HepG2 (cell line): ENCODE results near the gene AMDHD1. TPM values are rescaled to one million over a fixed set of nuclear protein-coding genes. Genes with fewer than 3 reads are reported as not detected.

ENCODE experiments used
- ARNTL ChIP-seq: sonication (generic); formaldehyde crosslinking; IDR thresholded peaks from 2 replicates; pipeline ENCODE4 v1.4.0; 2020; ENCODE audit warnings: mild to moderate bottlenecking, missing genetic modification reagents
- EHMT2 ChIP-seq: fragments of 200-600 bp; sonication (generic); IDR thresholded peaks from 2 replicates; pipeline ENCODE4 v1.7.0; 2017; ENCODE audit warnings: antibody characterized with exemption, low read depth, low read length, borderline replicate concordance
- ETV5 ChIP-seq: IDR thresholded peaks from 2 replicates; pipeline ENCODE4 v1.6.1; 2018; ENCODE audit warnings: missing biosample characterization, missing genetic modification reagents, inconsistent platforms, borderline replicate concordance
- FOXP1 ChIP-seq, 2 experiments: fragments of 450-650 bp in 1 of 2; IDR thresholded peaks; 2 replicates each; pipeline ENCODE4 v1.6.1; 2017 to 2018; ENCODE audit warnings: antibody characterized with exemption in 1 of 2
- JUND ChIP-seq: sonication (generic); formaldehyde crosslinking; IDR thresholded peaks from 2 replicates; pipeline ENCODE4 v1.8.0; 2022; ENCODE audit warnings: mild to moderate bottlenecking, missing genetic modification reagents
- MAFK ChIP-seq, 2 experiments: IDR thresholded peaks in 1 of 2; conservative IDR thresholded peaks in 1 of 2; 2 replicates each; pipeline ENCODE4 v1.6.1; 2011; ENCODE audit warnings: improper control_type of control experiment in 2 of 2, low read length in 2 of 2
- NCOA2 ChIP-seq: sonication (generic); formaldehyde crosslinking; IDR thresholded peaks from 2 replicates; pipeline ENCODE4 v1.8.0; 2022; ENCODE audit warnings: inconsistent platforms
- NFATC3 ChIP-seq: sonication (generic); formaldehyde crosslinking; IDR thresholded peaks from 2 replicates; pipeline ENCODE4 v1.5.1; 2020; ENCODE audit warnings: mild to moderate bottlenecking, missing genetic modification reagents
- NFIC ChIP-seq: IDR thresholded peaks from 2 replicates; pipeline ENCODE4 v1.6.1; 2012; ENCODE audit warnings: mild to moderate bottlenecking, low read length, inconsistent platforms
- NFYC ChIP-seq: IDR thresholded peaks from 2 replicates; pipeline ENCODE4 v1.6.1; 2016; ENCODE audit warnings: missing genetic modification reagents, missing compliant biosample characterization
- NR0B2 ChIP-seq: sonication (generic); formaldehyde crosslinking; IDR thresholded peaks from 2 replicates; pipeline ENCODE4 v1.4.0; 2020; ENCODE audit warnings: mild to moderate bottlenecking, missing genetic modification reagents
- PAX8 ChIP-seq: sonication (generic); formaldehyde crosslinking; IDR thresholded peaks from 2 replicates; pipeline ENCODE4 v1.8.0; 2022; ENCODE audit warnings: mild to moderate bottlenecking, missing genetic modification reagents, borderline replicate concordance
- RXRB ChIP-seq: IDR thresholded peaks from 2 replicates; pipeline ENCODE4 v1.6.1; 2016; ENCODE audit warnings: borderline replicate concordance, missing genetic modification reagents, missing compliant biosample characterization
- TCF12 ChIP-seq, 2 experiments: fragments of 450-650 bp in 1 of 2; sonication (generic) in 1 of 2; formaldehyde crosslinking in 1 of 2; IDR thresholded peaks; 2 replicates each; pipeline versions ENCODE4 v1.6.1 to v1.8.0; 2017 to 2022; ENCODE audit warnings: antibody characterized with exemption in 1 of 2, mild to moderate bottlenecking in 1 of 2, missing genetic modification reagents in 1 of 2, moderate library complexity in 1 of 2
- TGIF2 ChIP-seq: IDR thresholded peaks from 2 replicates; pipeline ENCODE4 v1.6.1; 2016; ENCODE audit warnings: control low read depth, missing compliant biosample characterization
- THAP11 ChIP-seq: IDR thresholded peaks from 2 replicates; pipeline ENCODE4 v1.6.1; 2016; ENCODE audit warnings: missing biosample characterization, missing genetic modification reagents
- XBP1 ChIP-seq: sonication (generic); formaldehyde crosslinking; IDR thresholded peaks from 2 replicates; pipeline ENCODE4 v1.5.0; 2020; ENCODE audit warnings: missing genetic modification reagents
- ZMYM4 ChIP-seq: sonication (generic); formaldehyde crosslinking; IDR thresholded peaks from 2 replicates; pipeline ENCODE4 v1.8.1; 2023; ENCODE audit warnings: mild to moderate bottlenecking, missing genetic modification reagents
- ZNF317 ChIP-seq: sonication (generic); formaldehyde crosslinking; IDR thresholded peaks from 2 replicates; pipeline ENCODE4 v1.5.0; 2020; ENCODE audit warnings: mild to moderate bottlenecking, missing genetic modification reagents
- ZNF577 ChIP-seq: sonication (generic); formaldehyde crosslinking; IDR thresholded peaks from 2 replicates; pipeline ENCODE4 v1.4.0; 2020; ENCODE audit warnings: mild to moderate bottlenecking, low read depth, missing genetic modification reagents, borderline replicate concordance
- ZNF615 ChIP-seq: sonication (generic); formaldehyde crosslinking; IDR thresholded peaks from 2 replicates; pipeline ENCODE4 v1.5.0; 2020; ENCODE audit warnings: mild to moderate bottlenecking, missing genetic modification reagents, borderline replicate concordance
- ZNF75D ChIP-seq: sonication (generic); formaldehyde crosslinking; IDR thresholded peaks from 2 replicates; pipeline ENCODE4 v1.8.1; 2023; ENCODE audit warnings: missing genetic modification reagents, mild to moderate bottlenecking, borderline replicate concordance
- ZUFSP ChIP-seq: sonication (generic); formaldehyde crosslinking; IDR thresholded peaks from 2 replicates; pipeline ENCODE4 v1.9.0; 2021; ENCODE audit warnings: missing genetic modification reagents, mild to moderate bottlenecking, borderline replicate concordance
- polyA plus RNA-seq, 8 experiments: library from polyadenylated mRNA; depleted of rRNA in 3 of 8; stranded (reverse) in 7 of 8; unstranded in 1 of 8; fragments of >200 nt; fragmentation: Illumina TruSeq in 4 of 8; extraction: Trizol in 4 of 8; gene quantifications; 2 replicates each; pipeline versions ENCODE4 v1.2.1 to v1.2.3, GENCODE V29; 2011 to 2016; ENCODE audit warnings: low read depth in 4 of 8, missing spikeins in 1 of 8, mixed read lengths in 1 of 8; ENCODE audit not compliant: insufficient read depth in 1 of 8
- total RNA-seq, 5 experiments: library from RNA; depleted of rRNA; stranded (reverse); fragments of >200 nt; fragmentation: Illumina TruSeq; extraction: Trizol; gene quantifications; 2 replicates each; pipeline ENCODE4 v1.2.3, GENCODE V29; 2016; ENCODE audit warnings: low read depth in 1 of 5
- TF ChIP-seq, protein P1 (sequence below): fragments of 450-650 bp; IDR thresholded peaks from 2 replicates; pipeline ENCODE4 v1.6.1; 2017
- TF ChIP-seq, protein P2 (sequence below): sonication (generic); formaldehyde crosslinking; IDR thresholded peaks from 2 replicates; pipeline ENCODE4 v1.4.0; 2020; ENCODE audit warnings: missing genetic modification reagents
- TF ChIP-seq, protein P3 (sequence below): sonication (generic); formaldehyde crosslinking; IDR thresholded peaks from 2 replicates; pipeline ENCODE4 v1.4.0; 2020; ENCODE audit warnings: mild to moderate bottlenecking, missing genetic modification reagents

Gene AMDHD1
- total and polyA plus RNA-seq, 2 of the 13 experiments (the other 11 are each of a cell fraction or from before 2014, with no cell fraction given) = 6.5 to 29.6 TPM

- 0 out of 2 replicates have a peak, but pooled peaks have one; percentile 33 for TF ChIP-seq ZNF317 (CRISPR knock-in tag)
- no peak for TF ChIP-seq PAX8 (CRISPR knock-in tag)
- no peak for TF ChIP-seq ZNF75D (CRISPR knock-in tag)
- TF ChIP-seq NFYC (CRISPR knock-in tag) = 0 out of 2 replicates have a peak, but pooled peaks have one; percentile 21
- TF ChIP-seq ARNTL (CRISPR knock-in tag) = peak; percentile 61
- TF ChIP-seq NFIC = peak; percentile 96
- TF ChIP-seq EHMT2 = no peak
- TF ChIP-seq FOXP1 (IDR thresholded peaks at IDR 0.05) = no peak
- TF ChIP-seq FOXP1 (CRISPR knock-in tag; IDR thresholded peaks at IDR 0.05) = peak; percentile 99
- TF ChIP-seq, protein P1, sequence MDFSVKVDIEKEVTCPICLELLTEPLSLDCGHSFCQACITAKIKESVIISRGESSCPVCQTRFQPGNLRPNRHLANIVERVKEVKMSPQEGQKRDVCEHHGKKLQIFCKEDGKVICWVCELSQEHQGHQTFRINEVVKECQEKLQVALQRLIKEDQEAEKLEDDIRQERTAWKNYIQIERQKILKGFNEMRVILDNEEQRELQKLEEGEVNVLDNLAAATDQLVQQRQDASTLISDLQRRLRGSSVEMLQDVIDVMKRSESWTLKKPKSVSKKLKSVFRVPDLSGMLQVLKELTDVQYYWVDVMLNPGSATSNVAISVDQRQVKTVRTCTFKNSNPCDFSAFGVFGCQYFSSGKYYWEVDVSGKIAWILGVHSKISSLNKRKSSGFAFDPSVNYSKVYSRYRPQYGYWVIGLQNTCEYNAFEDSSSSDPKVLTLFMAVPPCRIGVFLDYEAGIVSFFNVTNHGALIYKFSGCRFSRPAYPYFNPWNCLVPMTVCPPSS = no peak
- no peak for TF ChIP-seq NR0B2 (CRISPR knock-in tag)
- TF ChIP-seq MAFK (conservative IDR thresholded peaks at IDR 0.05 in 1 of 2, IDR thresholded peaks at IDR 0.05 in 1 of 2; ENCODE audit: low read length in 2 of 2) = peak in 1 of 2 experiments; percentile 24; a peak in 1 of 4 replicates
- peak; percentile 90 for TF ChIP-seq RXRB (CRISPR knock-in tag)
- 0 out of 2 replicates have a peak, but pooled peaks have one; percentile 34 for TF ChIP-seq ZNF615 (CRISPR knock-in tag)
- peak; percentile 58; the same call in 1 of the 2 replicates for TF ChIP-seq JUND (CRISPR knock-in tag)
- peak; percentile 42; the same call in 1 of the 2 replicates for TF ChIP-seq TGIF2 (CRISPR knock-in tag)
- no peak for TF ChIP-seq XBP1 (CRISPR knock-in tag)
- TF ChIP-seq, protein P2, sequence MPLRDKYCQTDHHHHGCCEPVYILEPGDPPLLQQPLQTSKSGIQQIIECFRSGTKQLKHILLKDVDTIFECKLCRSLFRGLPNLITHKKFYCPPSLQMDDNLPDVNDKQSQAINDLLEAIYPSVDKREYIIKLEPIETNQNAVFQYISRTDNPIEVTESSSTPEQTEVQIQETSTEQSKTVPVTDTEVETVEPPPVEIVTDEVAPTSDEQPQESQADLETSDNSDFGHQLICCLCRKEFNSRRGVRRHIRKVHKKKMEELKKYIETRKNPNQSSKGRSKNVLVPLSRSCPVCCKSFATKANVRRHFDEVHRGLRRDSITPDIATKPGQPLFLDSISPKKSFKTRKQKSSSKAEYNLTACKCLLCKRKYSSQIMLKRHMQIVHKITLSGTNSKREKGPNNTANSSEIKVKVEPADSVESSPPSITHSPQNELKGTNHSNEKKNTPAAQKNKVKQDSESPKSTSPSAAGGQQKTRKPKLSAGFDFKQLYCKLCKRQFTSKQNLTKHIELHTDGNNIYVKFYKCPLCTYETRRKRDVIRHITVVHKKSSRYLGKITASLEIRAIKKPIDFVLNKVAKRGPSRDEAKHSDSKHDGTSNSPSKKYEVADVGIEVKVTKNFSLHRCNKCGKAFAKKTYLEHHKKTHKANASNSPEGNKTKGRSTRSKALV (CRISPR knock-in tag) = peak; percentile 33; the same call in 1 of the 2 replicates
- TF ChIP-seq THAP11 (CRISPR knock-in tag) = peak; percentile 62
- TF ChIP-seq ZUFSP (CRISPR knock-in tag) = no peak
- TF ChIP-seq TCF12 (IDR thresholded peaks at IDR 0.05) = no peak
- peak; percentile 96 for TF ChIP-seq TCF12 (CRISPR knock-in tag; IDR thresholded peaks at IDR 0.05)
- TF ChIP-seq NCOA2 = peak; percentile 97
- TF ChIP-seq ZMYM4 (CRISPR knock-in tag) = 0 out of 2 replicates have a peak, but pooled peaks have one; percentile 28
- no peak for TF ChIP-seq ZNF577 (CRISPR knock-in tag)
- TF ChIP-seq, protein P3, sequence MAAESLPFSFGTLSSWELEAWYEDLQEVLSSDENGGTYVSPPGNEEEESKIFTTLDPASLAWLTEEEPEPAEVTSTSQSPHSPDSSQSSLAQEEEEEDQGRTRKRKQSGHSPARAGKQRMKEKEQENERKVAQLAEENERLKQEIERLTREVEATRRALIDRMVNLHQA (CRISPR knock-in tag) = no peak
- peak; percentile 69; the same call in 1 of the 2 replicates for TF ChIP-seq ETV5 (CRISPR knock-in tag)
- TF ChIP-seq NFATC3 = no peak
Measured at GRCh38 chr12:95974358-95974757, 31.2 kb downstream of the AMDHD1 start (continued).
